ENCODE measurements around the gene GFY. TPM values are rescaled to one million over a fixed set of nuclear protein-coding genes. Genes with fewer than 3 reads are reported as not detected.
A peak's percentile ranks its signal among the peaks of the same experiment; 100 is the strongest.

The GFY gene
- polyA plus RNA-seq, 1 experiment, result not detected

GRCh38 chr19:49427855-49428546, 2.8 kb downstream of the GFY start:
- Histone ChIP-seq H3K27ac (ENCODE audit: low read depth, low read length) (no peak overlapping the region), H3K9me3 (ENCODE audit: control insufficient read depth, insufficient read depth, low read length) (peaks cover 22% of the 10 kb centered on the region; the same call in 1 of the 2 replicates), H3K4me3 (ENCODE audit: low read depth, low read length) (no peak overlapping the region), H3K27me3 (ENCODE audit: control insufficient read depth, insufficient read depth, low read length) (peaks cover 94% of the 10 kb centered on the region)
- ChIA-PET CTCF (interaction anchor here (0.5 kb wide), 1 partner anchor 333 kb away, joined by 3 read pairs; no protein-coding TSS in a partner anchor), POLR2A (interaction anchor here (1.1 kb wide), 1 partner anchor 15 kb away, joined by 7 read pairs; no protein-coding TSS in a partner anchor)
- TF ChIP-seq CTCF (IDR thresholded peaks at IDR 0.05; ENCODE audit: low read depth, low read length), result no peak
- DNase-seq (ENCODE audit: low read depth, low spot score), result no peak

- DNase-seq (ENCODE audit: low read depth, low spot score), result no peak
- ChIA-PET CTCF (interaction anchor here (0.5 kb wide), 1 partner anchor 334 kb away, joined by 3 read pairs; no protein-coding TSS in a partner anchor), POLR2A (interaction anchor here (1.1 kb wide), 1 partner anchor 14 kb away, joined by 7 read pairs; no protein-coding TSS in a partner anchor)
- Histone ChIP-seq H3K27ac (ENCODE audit: low read depth, low read length) (no peak overlapping the region), H3K9me3 (ENCODE audit: control insufficient read depth, insufficient read depth, low read length) (peaks cover 22% of the 10 kb centered on the region; the same call in 1 of the 2 replicates), H3K4me3 (ENCODE audit: low read depth, low read length) (no peak overlapping the region), H3K27me3 (ENCODE audit: control insufficient read depth, insufficient read depth, low read length) (peaks cover 94% of the 10 kb centered on the region)
- TF ChIP-seq CTCF (IDR thresholded peaks at IDR 0.05; ENCODE audit: low read depth, low read length), result no peak
Measured at GRCh38 chr19:49428547-49429451, 3.6 kb downstream of the GFY start.

GRCh38 chr19:49430172-49430677, 5.0 kb downstream of the GFY start:
- ChIA-PET CTCF (no interaction called here), POLR2A (no interaction called here)

GRCh38 chr19:49430678-49431329, 5.6 kb downstream of the GFY start:
- Histone ChIP-seq H3K4me3 (ENCODE audit: low read depth, low read length) (no peak overlapping the region), H3K27ac (ENCODE audit: low read depth, low read length) (no peak overlapping the region), H3K27me3 (ENCODE audit: control insufficient read depth, insufficient read depth, low read length) (peaks cover 97% of the 10 kb centered on the region), H3K9me3 (ENCODE audit: control insufficient read depth, insufficient read depth, low read length) (peaks cover 25% of the 10 kb centered on the region; the same call in 1 of the 2 replicates)
- TF ChIP-seq CTCF (IDR thresholded peaks at IDR 0.05; ENCODE audit: low read depth, low read length), result peak; percentile 16; the same call in 1 of the 2 replicates
- POLR2A ChIA-PET, result no interaction called here
- no peak for DNase-seq (ENCODE audit: low read depth, low spot score)
- CTCF ChIA-PET, result interaction anchor here (0.7 kb wide), 1 partner anchor 116 kb away, joined by 3 read pairs; no protein-coding TSS in a partner anchor

More at GRCh38 chr19:49430172-49430677, 5.0 kb downstream of the GFY start:
- no peak overlapping the region for H3K4me3 ChIP-seq (ENCODE audit: low read depth, low read length)
- no peak for DNase-seq (ENCODE audit: low read depth, low spot score)
- peaks cover 25% of the 10 kb centered on the region; the same call in 1 of the 2 replicates for H3K9me3 ChIP-seq (ENCODE audit: control insufficient read depth, insufficient read depth, low read length)
- peaks cover 98% of the 10 kb centered on the region for H3K27me3 ChIP-seq (ENCODE audit: control insufficient read depth, insufficient read depth, low read length)
- TF ChIP-seq CTCF (IDR thresholded peaks at IDR 0.05; ENCODE audit: low read depth, low read length), result no peak
- no peak overlapping the region for H3K27ac ChIP-seq (ENCODE audit: low read depth, low read length)
